DMS114 treated with DMSO at 0.1 percent for 48 hours (cell line): Measurements from ENCODE around the gene CHMP6.
"Not testable (repeated sequence)": the region's sequence is repeated elsewhere in the genome, so short reads cannot be mapped to it uniquely, and the experiment has no call there.

Experiments
- DNase-seq: peaks from one replicate; lab custom pipeline; 2025; ENCODE audit not compliant: unreplicated experiment; lab: John Stamatoyannopoulos, UW

Gene CHMP6

DNA sequence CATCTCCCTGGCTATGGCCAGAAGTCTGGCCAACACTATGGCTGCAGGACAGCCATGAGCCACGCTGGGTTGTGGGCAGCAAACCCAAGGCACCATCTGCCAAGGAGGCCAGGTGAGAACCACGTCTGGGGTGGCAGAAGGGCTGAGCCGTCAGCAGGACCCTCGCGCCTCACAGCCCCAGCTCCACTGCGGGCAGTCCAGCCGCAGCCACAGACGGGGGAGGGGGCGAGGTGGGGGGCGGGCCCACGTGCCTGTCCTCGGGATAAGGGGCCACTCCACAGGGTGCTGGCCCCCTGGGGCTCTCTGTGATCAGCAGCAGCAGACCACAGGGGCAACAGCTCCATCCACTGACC is 36.8 kb downstream of the CHMP6 start:
- DNase-seq, result no peak

- DNase-seq, result no peak
Measured at GRCh38 chr17:81029859-81030258, 38.2 kb downstream of the CHMP6 start.

DNA sequence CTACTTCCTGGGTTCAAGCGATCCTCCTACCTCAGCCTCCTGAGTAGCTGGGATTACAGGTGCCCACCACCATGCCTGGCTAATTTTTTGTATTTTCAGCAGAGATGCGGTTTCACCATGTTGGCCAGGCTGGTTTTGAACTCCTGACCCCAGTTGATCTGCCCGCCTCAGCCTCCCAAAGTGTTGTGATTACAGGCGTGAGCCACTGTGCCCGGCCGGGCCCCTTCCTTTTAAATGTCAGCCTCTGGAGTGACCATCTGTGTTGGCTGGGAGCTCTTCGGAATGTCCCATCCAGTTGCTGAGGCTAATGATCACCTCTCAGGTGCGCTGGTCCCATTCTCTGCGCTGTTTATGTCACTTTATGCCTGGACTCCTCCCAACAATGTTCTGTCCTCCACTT is 38.7 kb downstream of the CHMP6 start:
- DNase-seq, result not testable (repeated sequence)

- no peak for DNase-seq
Measured at GRCh38 chr17:81030741-81031565, 39.3 kb downstream of the CHMP6 start.

GRCh38 chr17:81031566-81032550 is 40.2 kb downstream of the CHMP6 start:
- DNase-seq, result no peak

- DNase-seq, result no peak
Measured at GRCh38 chr17:81032641-81033480, 41.2 kb downstream of the CHMP6 start.

GRCh38 chr17:81033535-81034167 is 42.0 kb downstream of the CHMP6 start:
- DNase-seq, result no peak

DNA sequence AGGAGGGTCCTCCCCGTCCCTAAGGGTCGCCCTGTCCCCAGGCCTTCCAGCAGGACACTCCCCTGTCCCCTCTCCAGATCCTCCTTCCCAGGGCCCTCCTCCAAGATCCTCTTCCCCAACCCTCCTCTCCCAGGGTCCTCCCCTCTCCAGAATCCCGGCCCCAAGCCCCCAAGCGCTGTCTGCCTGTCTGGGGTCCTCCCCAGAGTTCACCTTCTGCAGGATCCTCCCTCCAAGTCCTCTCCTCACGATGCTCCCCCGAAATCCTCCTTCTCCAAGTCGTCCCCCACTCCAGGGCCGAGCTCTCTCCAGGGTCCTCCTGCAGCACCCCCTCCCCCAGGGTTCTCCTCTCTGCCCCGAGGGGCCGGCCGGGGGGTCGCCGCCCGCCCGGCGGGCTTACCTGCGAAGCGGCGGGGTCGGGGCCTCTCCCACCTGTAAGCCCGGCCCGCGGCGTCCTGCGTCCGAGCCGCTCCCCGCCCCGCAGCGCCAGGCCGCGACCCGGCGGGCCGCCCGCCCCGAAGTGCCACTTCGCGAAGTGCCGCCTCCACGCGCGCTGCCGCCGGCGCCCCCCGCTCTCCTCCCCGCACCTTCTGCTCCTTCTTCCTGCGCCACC is 42.6 kb downstream of the CHMP6 start:
- no peak for DNase-seq

DNA sequence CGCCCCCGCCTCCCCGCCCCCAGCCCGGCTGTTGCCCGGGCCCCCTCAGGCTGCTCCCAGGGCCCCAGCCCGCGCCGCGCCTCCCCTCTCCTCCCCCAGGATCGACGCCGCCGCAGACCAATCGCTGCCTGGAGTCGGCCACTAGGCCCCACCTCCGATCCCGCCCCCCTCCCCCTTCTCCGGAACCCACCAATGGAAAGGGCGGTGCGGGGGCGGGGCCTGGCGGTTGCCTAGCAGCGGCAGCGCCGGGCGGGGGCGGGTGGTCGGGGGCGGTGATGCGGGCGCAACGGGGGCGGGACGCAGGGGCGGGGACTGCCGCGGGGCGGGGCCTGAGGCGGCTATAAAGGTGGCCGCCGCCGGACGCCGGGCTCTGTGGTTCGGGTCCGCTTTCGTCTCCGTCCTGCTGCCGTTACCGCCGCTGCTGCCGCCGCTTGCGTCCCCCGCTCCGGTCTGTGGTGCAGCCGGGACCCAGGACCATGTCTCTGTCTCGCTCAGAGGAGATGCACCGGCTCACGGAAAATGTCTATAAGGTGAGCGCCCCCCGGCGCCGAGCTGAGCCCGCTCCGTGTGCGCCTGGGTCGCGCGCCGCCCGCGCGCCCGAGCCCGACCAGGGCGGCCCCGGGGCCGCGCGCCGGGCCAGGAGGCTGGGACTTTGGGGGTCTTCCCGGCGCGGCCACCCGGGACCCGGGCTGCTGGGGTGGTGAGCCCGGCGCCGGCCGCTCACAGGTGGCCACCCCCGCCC is 43.3 kb downstream of the CHMP6 start, which contains the start of gene BAIAP2:
Gene BAIAP2, plus strand, starts transcription at position 373 of the 742 bp plus-strand sequence. Its CDS starts 104 bp downstream, at position 477.
- peak; percentile 85 for DNase-seq

- no peak for DNase-seq
Measured at GRCh38 chr17:81035521-81036196, 44.0 kb downstream of the CHMP6 start.

- no peak for DNase-seq
Measured at GRCh38 chr17:81036197-81036941, 44.7 kb downstream of the CHMP6 start.

GRCh38 chr17:81037026-81037797 is 45.6 kb downstream of the CHMP6 start:
- no peak for DNase-seq

GRCh38 chr17:81037798-81038733 is 46.4 kb downstream of the CHMP6 start:
- DNase-seq, result no peak

DNA sequence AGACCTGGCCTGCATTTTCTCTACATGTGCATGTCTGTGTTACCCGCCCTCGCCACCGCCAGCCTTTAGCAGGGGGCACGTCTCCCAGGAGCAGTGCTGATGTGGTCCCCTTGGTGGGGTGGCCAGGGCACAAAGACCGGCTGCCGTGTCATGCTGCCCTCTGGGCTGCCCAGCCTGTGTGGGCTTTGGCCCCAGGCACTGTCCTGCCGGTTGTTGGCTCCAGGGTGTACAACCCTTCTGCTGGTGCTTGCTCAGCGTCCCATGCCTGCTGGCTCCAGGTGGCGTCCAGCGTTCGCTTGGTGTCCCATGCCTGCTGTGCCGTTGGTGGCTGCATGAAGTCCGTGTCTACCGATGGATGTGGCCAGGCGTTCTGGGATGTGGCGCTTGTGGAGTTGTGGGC is 47.5 kb downstream of the CHMP6 start:
- no peak for DNase-seq

DNA sequence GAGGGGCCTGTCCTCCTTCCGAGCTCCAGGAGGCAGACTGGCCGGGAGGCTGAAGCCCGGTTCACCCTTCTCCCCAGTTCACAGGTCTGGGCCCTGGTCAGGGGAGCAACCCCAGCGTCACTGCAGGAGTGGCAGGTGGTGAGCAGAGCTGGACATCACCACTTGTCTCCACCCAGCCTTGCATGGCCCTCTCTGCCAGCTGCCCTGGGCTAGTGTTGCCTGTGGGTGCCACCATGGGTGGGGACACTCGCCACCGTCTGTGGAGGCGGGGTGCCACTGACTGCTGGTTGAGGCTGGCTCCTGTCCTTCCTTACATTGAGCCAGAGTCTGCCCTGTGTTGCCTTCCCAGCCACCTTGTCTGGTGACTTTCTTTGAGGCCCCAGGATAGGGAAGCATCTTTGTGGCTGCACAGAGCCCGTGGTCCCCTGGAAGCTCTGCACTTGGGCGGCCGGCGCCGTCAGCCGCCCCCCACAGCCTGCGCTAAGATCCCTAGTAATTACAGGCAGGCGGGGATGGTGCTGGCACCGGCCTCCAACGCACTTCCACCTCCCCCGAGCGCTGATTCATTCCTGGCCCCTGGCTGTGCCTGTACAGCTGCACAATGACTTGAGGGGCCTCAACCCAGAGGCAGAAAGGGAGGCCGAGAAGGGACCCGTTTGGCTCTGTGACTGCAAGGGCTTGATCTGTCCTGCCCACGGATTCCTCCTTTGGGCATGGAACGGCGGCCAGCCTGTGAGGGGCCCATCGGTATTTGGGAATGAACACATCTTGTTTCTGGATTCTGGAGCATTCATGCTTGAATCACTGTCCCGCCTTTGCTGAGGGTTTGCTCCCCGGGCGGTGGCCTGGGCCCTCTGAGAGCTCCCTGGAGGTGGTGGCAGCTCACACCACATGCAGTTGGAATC is 48.5 kb downstream of the CHMP6 start:
- DNase-seq, result no peak
